ENCODE measurements around the gene SPOCK3.

The SPOCK3 gene

GRCh38 chr4:167144605-167145004, 89.7 kb downstream of the SPOCK3 start:
- ATAC-seq (ENCODE audit: insufficient read depth, low read depth) (no peak), DNase-seq (no peak)
- Histone ChIP-seq H3K36me3 (ENCODE audit: insufficient read depth, low read length) (no peaks in the 10 kb centered on the region), H3K4me1 (ENCODE audit: insufficient read depth, low read length) (no peaks in the 10 kb centered on the region), H3K9me3 (ENCODE audit: insufficient read depth, low read length, severe bottlenecking) (no peaks in the 10 kb centered on the region), H3K4me3 (ENCODE audit: low read depth in 1 of 2, low read length in 2 of 2) (no peak overlapping the region), H2AFZ (ENCODE audit: low read depth, low read length) (no peak overlapping the region), H3K9ac (ENCODE audit: low read depth, low read length) (no peak overlapping the region), H3K27ac (ENCODE audit: low read length) (no peak overlapping the region), H3K27me3 (ENCODE audit: insufficient read depth, low read length, poor library complexity) (no peaks in the 10 kb centered on the region), H3K79me2 (ENCODE audit: insufficient read depth, low read length) (no peaks in the 10 kb centered on the region), H3K4me2 (ENCODE audit: insufficient read depth, low read length) (no peak overlapping the region), H4K20me1 (ENCODE audit: insufficient read depth, low read length) (no peaks in the 10 kb centered on the region)
- TF ChIP-seq CTCF (IDR thresholded peaks at IDR 0.05; ENCODE audit: borderline replicate concordance, extremely low read depth, low read length, poor library complexity, severe bottlenecking) (no peak), EZH2 (IDR thresholded peaks at IDR 0.05; ENCODE audit: borderline replicate concordance, low read depth, low read length, severe bottlenecking) (no peak)

GRCh38 chr4:167143018-167143417, 91.3 kb downstream of the SPOCK3 start:
- ATAC-seq (ENCODE audit: insufficient read depth, low read depth) (no peak), DNase-seq (no peak)
- H3K4me2 ChIP-seq (ENCODE audit: insufficient read depth, low read length), result no peak overlapping the region
- no peaks in the 10 kb centered on the region for H3K27me3 ChIP-seq (ENCODE audit: insufficient read depth, low read length, poor library complexity)
- no peak overlapping the region for H3K27ac ChIP-seq (ENCODE audit: low read length)
- H3K9ac ChIP-seq (ENCODE audit: low read depth, low read length), result no peak overlapping the region
- no peak overlapping the region for H2AFZ ChIP-seq (ENCODE audit: low read depth, low read length)
- TF ChIP-seq EZH2 (IDR thresholded peaks at IDR 0.05; ENCODE audit: borderline replicate concordance, low read depth, low read length, severe bottlenecking) (no peak), CTCF (IDR thresholded peaks at IDR 0.05; ENCODE audit: borderline replicate concordance, extremely low read depth, low read length, poor library complexity, severe bottlenecking) (no peak)
- H3K4me3 ChIP-seq (ENCODE audit: low read depth in 1 of 2, low read length in 2 of 2), result no peak overlapping the region
- no peaks in the 10 kb centered on the region for H4K20me1 ChIP-seq (ENCODE audit: insufficient read depth, low read length)
- H3K79me2 ChIP-seq (ENCODE audit: insufficient read depth, low read length), result no peaks in the 10 kb centered on the region
- no peaks in the 10 kb centered on the region for H3K4me1 ChIP-seq (ENCODE audit: insufficient read depth, low read length)
- no peaks in the 10 kb centered on the region for H3K9me3 ChIP-seq (ENCODE audit: insufficient read depth, low read length, severe bottlenecking)
- H3K36me3 ChIP-seq (ENCODE audit: insufficient read depth, low read length), result no peaks in the 10 kb centered on the region

- Histone ChIP-seq H4K20me1 (ENCODE audit: insufficient read depth, low read length) (no peaks in the 10 kb centered on the region), H3K4me1 (ENCODE audit: insufficient read depth, low read length) (no peaks in the 10 kb centered on the region), H3K4me2 (ENCODE audit: insufficient read depth, low read length) (no peak overlapping the region), H3K9me3 (ENCODE audit: insufficient read depth, low read length, severe bottlenecking) (no peaks in the 10 kb centered on the region), H3K27me3 (ENCODE audit: insufficient read depth, low read length, poor library complexity) (no peaks in the 10 kb centered on the region), H3K9ac (ENCODE audit: low read depth, low read length) (no peak overlapping the region), H3K4me3 (ENCODE audit: low read depth in 1 of 2, low read length in 2 of 2) (no peak overlapping the region), H3K27ac (ENCODE audit: low read length) (no peak overlapping the region), H3K79me2 (ENCODE audit: insufficient read depth, low read length) (no peaks in the 10 kb centered on the region), H3K36me3 (ENCODE audit: insufficient read depth, low read length) (no peaks in the 10 kb centered on the region), H2AFZ (ENCODE audit: low read depth, low read length) (no peak overlapping the region)
- no peak for DNase-seq
- TF ChIP-seq CTCF (IDR thresholded peaks at IDR 0.05; ENCODE audit: borderline replicate concordance, extremely low read depth, low read length, poor library complexity, severe bottlenecking), result no peak
- no peak for ATAC-seq (ENCODE audit: insufficient read depth, low read depth)
These were observed 98.0 kb downstream of the SPOCK3 start for GRCh38 chr4:167136270-167136669.

GRCh38 chr4:167129146-167129545, 105.1 kb downstream of the SPOCK3 start:
- H3K79me2 ChIP-seq (ENCODE audit: insufficient read depth, low read length), result no peaks in the 10 kb centered on the region
- H3K9me3 ChIP-seq (ENCODE audit: insufficient read depth, low read length, severe bottlenecking), result no peaks in the 10 kb centered on the region
- no peak overlapping the region for H3K4me3 ChIP-seq (ENCODE audit: low read depth in 1 of 2, low read length in 2 of 2)
- no peaks in the 10 kb centered on the region for H3K27me3 ChIP-seq (ENCODE audit: insufficient read depth, low read length, poor library complexity)
- ATAC-seq (ENCODE audit: insufficient read depth, low read depth) (no peak), DNase-seq (no peak)
- H3K27ac ChIP-seq (ENCODE audit: low read length), result no peak overlapping the region
- no peaks in the 10 kb centered on the region for H4K20me1 ChIP-seq (ENCODE audit: insufficient read depth, low read length)
- TF ChIP-seq CTCF (IDR thresholded peaks at IDR 0.05; ENCODE audit: borderline replicate concordance, extremely low read depth, low read length, poor library complexity, severe bottlenecking) (no peak), EZH2 (IDR thresholded peaks at IDR 0.05; ENCODE audit: borderline replicate concordance, low read depth, low read length, severe bottlenecking) (no peak)
- no peaks in the 10 kb centered on the region for H3K36me3 ChIP-seq (ENCODE audit: insufficient read depth, low read length)
- no peak overlapping the region for H2AFZ ChIP-seq (ENCODE audit: low read depth, low read length)
- no peak overlapping the region for H3K9ac ChIP-seq (ENCODE audit: low read depth, low read length)
- no peaks in the 10 kb centered on the region for H3K4me1 ChIP-seq (ENCODE audit: insufficient read depth, low read length)
- no peak overlapping the region for H3K4me2 ChIP-seq (ENCODE audit: insufficient read depth, low read length)

All from DND-41 (cell line).